SW480 (cell line): ENCODE measurements around the gene OR5B2.
"Not testable (repeated sequence)": the region's sequence is repeated elsewhere in the genome, so short reads cannot be mapped to it uniquely, and the experiment has no call there.

ENCODE experiments used
- DNase-seq: peaks from one replicate; pipeline ENCODE4 v3.0.0-alpha.2; 2016; ENCODE audit warnings: low spot score

The OR5B2 gene

GRCh38 chr11:58428021-58428420 is at the start of gene OR5B2:
TSS of gene OR5B2 (minus strand) at chr11:58428121. CDS start at chr11:58423261, 4,860 bp downstream.
- no peak for DNase-seq

GRCh38 chr11:58471892-58472291 is 44.0 kb upstream of the OR5B2 start:
- DNase-seq: peak; percentile 9

GRCh38 chr11:58466293-58466692 is 38.4 kb upstream of the OR5B2 start:
- no peak for DNase-seq

GRCh38 chr11:58465690-58466089 is 37.8 kb upstream of the OR5B2 start:
- DNase-seq: no peak

- DNase-seq: peak; percentile 56
Measured at GRCh38 chr11:58451585-58451984, 23.7 kb upstream of the OR5B2 start.

GRCh38 chr11:58446294-58446693 is 18.4 kb upstream of the OR5B2 start:
- DNase-seq: no peak

GRCh38 chr11:58444300-58444699 is 16.4 kb upstream of the OR5B2 start:
- no peak for DNase-seq

- no peak for DNase-seq
Measured at GRCh38 chr11:58442136-58442535, 14.2 kb upstream of the OR5B2 start, which contains the start of gene OR5B12. TSS of gene OR5B12 (minus strand) at chr11:58442236. CDS start at chr11:58440151, 2,085 bp downstream.

- no peak for DNase-seq
Measured at GRCh38 chr11:58438486-58438885, 10.6 kb upstream of the OR5B2 start.

- DNase-seq: no peak
Measured at GRCh38 chr11:58434217-58434616, 6.3 kb upstream of the OR5B2 start.

GRCh38 chr11:58433638-58434203 is 5.8 kb upstream of the OR5B2 start:
- DNase-seq: no peak

GRCh38 chr11:58429273-58429672 is 1.4 kb upstream of the OR5B2 start:
- no peak for DNase-seq

- no peak for DNase-seq
Measured at GRCh38 chr11:58406774-58407173, 21.1 kb downstream of the OR5B2 start, which contains the start of gene OR5B3. TSS of gene OR5B3 (minus strand) at chr11:58406874. CDS start at chr11:58403409, 3,465 bp downstream.

GRCh38 chr11:58399622-58400021 is 28.3 kb downstream of the OR5B2 start:
- not testable (repeated sequence) for DNase-seq

- DNase-seq: no peak
Measured at GRCh38 chr11:58395581-58395980, 32.3 kb downstream of the OR5B2 start.

- peak; percentile 10 for DNase-seq
Measured at GRCh38 chr11:58394195-58394594, 33.7 kb downstream of the OR5B2 start.

- no peak for DNase-seq
Measured at GRCh38 chr11:58392746-58393145, 35.2 kb downstream of the OR5B2 start.

GRCh38 chr11:58391879-58392278 is 36.0 kb downstream of the OR5B2 start:
- DNase-seq: no peak

- DNase-seq: no peak
Measured at GRCh38 chr11:58390551-58391063, 37.3 kb downstream of the OR5B2 start.
